ENCODE measurements around the gene CTNNA2. TPM values are rescaled to one million over a fixed set of nuclear protein-coding genes. Genes with fewer than 3 reads are reported as not detected.
"Not testable (repeated sequence)": the region's sequence is repeated elsewhere in the genome, so short reads cannot be mapped to it uniquely, and the experiment has no call there.

The CTNNA2 gene
- total RNA-seq, 1 donor from 2014 or later = 43.5 TPM

GRCh38 chr2:80193566-80193965 is 680.7 kb downstream of the CTNNA2 start:
- H4K20me1 ChIP-seq (ENCODE audit: low read depth) = no peaks in the 10 kb centered on the region
- H3K36me3 ChIP-seq = no peaks in the 10 kb centered on the region
- H3K27ac Mint-ChIP-seq = no peak overlapping the region
- no peaks in the 10 kb centered on the region for H3K4me1 ChIP-seq
- no peaks in the 10 kb centered on the region for H3K79me2 ChIP-seq (ENCODE audit: low read depth)
- H3K9ac ChIP-seq = no peak overlapping the region
- no peak overlapping the region for H3K27ac ChIP-seq
- no peaks in the 10 kb centered on the region for H3K9me3 ChIP-seq (ENCODE audit: low read depth)
- peaks cover 2% of the 10 kb centered on the region for H3K27me3 Mint-ChIP-seq (ENCODE audit: insufficient read depth, low read depth)
- no peak overlapping the region for H2AFZ ChIP-seq (replicated peaks)
- H3K4me3 ChIP-seq = no peak overlapping the region
- no peaks in the 10 kb centered on the region for H3K4me1 Mint-ChIP-seq
- no peaks in the 10 kb centered on the region for H3K36me3 Mint-ChIP-seq
- H3K27me3 ChIP-seq = no peaks in the 10 kb centered on the region
- no peaks in the 10 kb centered on the region for H3K9me3 Mint-ChIP-seq
- no peak overlapping the region for H3K4me3 Mint-ChIP-seq
- DNase-seq (ENCODE audit: low spot score) = no peak
- no peaks in the 10 kb centered on the region for H3F3A ChIP-seq (ENCODE audit: low read depth)
- TF ChIP-seq EZH2 (IDR thresholded peaks at IDR 0.05) = no peak
- TF ChIP-seq CTCF (IDR thresholded peaks at IDR 0.05) = no peak
- no peak for TF ChIP-seq EZH2phosphoT487 (IDR thresholded peaks at IDR 0.05)
- H3K4me2 ChIP-seq = no peak overlapping the region

- Histone ChIP-seq H3K9ac (no peak overlapping the region), H3K4me1 (no peaks in the 10 kb centered on the region), H3K79me2 (ENCODE audit: low read depth) (no peaks in the 10 kb centered on the region), H3F3A (ENCODE audit: low read depth) (no peaks in the 10 kb centered on the region), H4K20me1 (ENCODE audit: low read depth) (no peaks in the 10 kb centered on the region), H3K4me3 (no peak overlapping the region), H3K27me3 (no peaks in the 10 kb centered on the region), H3K27ac (no peak overlapping the region), H3K4me2 (no peak overlapping the region), H3K9me3 (ENCODE audit: low read depth) (no peaks in the 10 kb centered on the region), H3K36me3 (no peaks in the 10 kb centered on the region), H2AFZ (replicated peaks) (no peak overlapping the region)
- no peak for TF ChIP-seq EZH2 (IDR thresholded peaks at IDR 0.05)
- no peaks in the 10 kb centered on the region for H3K4me1 Mint-ChIP-seq
- H3K4me3 Mint-ChIP-seq = no peak overlapping the region
- no peaks in the 10 kb centered on the region for H3K9me3 Mint-ChIP-seq
- DNase-seq (ENCODE audit: low spot score) = no peak
- peaks cover 2% of the 10 kb centered on the region for H3K27me3 Mint-ChIP-seq (ENCODE audit: insufficient read depth, low read depth)
- H3K27ac Mint-ChIP-seq = no peak overlapping the region
- no peaks in the 10 kb centered on the region for H3K36me3 Mint-ChIP-seq
Observed at GRCh38 chr2:80195034-80195433, 682.2 kb downstream of the CTNNA2 start.

GRCh38 chr2:80198042-80198441 is 685.2 kb downstream of the CTNNA2 start:
- no peak overlapping the region for H3K9ac ChIP-seq
- Mint-ChIP-seq H3K9me3 (peaks cover 3% of the 10 kb centered on the region), H3K4me1 (no peaks in the 10 kb centered on the region), H3K4me3 (no peak overlapping the region), H3K36me3 (no peaks in the 10 kb centered on the region), H3K27ac (no peak overlapping the region), H3K27me3 (ENCODE audit: insufficient read depth, low read depth) (no peaks in the 10 kb centered on the region)
- no peaks in the 10 kb centered on the region for H3K4me1 ChIP-seq
- no peaks in the 10 kb centered on the region for H3K27me3 ChIP-seq
- no peaks in the 10 kb centered on the region for H3K9me3 ChIP-seq (ENCODE audit: low read depth)
- H2AFZ ChIP-seq (replicated peaks) = no peak overlapping the region
- no peaks in the 10 kb centered on the region for H3K36me3 ChIP-seq
- no peaks in the 10 kb centered on the region for H3K79me2 ChIP-seq (ENCODE audit: low read depth)
- no peak overlapping the region for H3K27ac ChIP-seq
- no peaks in the 10 kb centered on the region for H4K20me1 ChIP-seq (ENCODE audit: low read depth)
- H3F3A ChIP-seq (ENCODE audit: low read depth) = no peaks in the 10 kb centered on the region
- no peak overlapping the region for H3K4me3 ChIP-seq
- H3K4me2 ChIP-seq = no peak overlapping the region
- no peak for TF ChIP-seq EZH2phosphoT487 (IDR thresholded peaks at IDR 0.05)
- TF ChIP-seq EZH2 (IDR thresholded peaks at IDR 0.05) = no peak
- TF ChIP-seq CTCF (IDR thresholded peaks at IDR 0.05) = no peak
- no peak for DNase-seq (ENCODE audit: low spot score)

GRCh38 chr2:80199504-80199903 is 686.7 kb downstream of the CTNNA2 start:
- Histone ChIP-seq H3K27ac (no peak overlapping the region), H2AFZ (replicated peaks) (no peak overlapping the region), H3K27me3 (no peaks in the 10 kb centered on the region), H3K4me2 (no peak overlapping the region), H3K9ac (no peak overlapping the region), H3K4me1 (no peaks in the 10 kb centered on the region), H3K79me2 (ENCODE audit: low read depth) (no peaks in the 10 kb centered on the region), H4K20me1 (ENCODE audit: low read depth) (no peaks in the 10 kb centered on the region), H3K9me3 (ENCODE audit: low read depth) (no peaks in the 10 kb centered on the region), H3K36me3 (no peaks in the 10 kb centered on the region), H3K4me3 (no peak overlapping the region), H3F3A (ENCODE audit: low read depth) (no peaks in the 10 kb centered on the region)
- Mint-ChIP-seq H3K4me1 (no peaks in the 10 kb centered on the region), H3K9me3 (peaks cover 17% of the 10 kb centered on the region), H3K4me3 (no peak overlapping the region), H3K27ac (no peak overlapping the region), H3K36me3 (peaks cover 1% of the 10 kb centered on the region), H3K27me3 (ENCODE audit: insufficient read depth, low read depth) (no peaks in the 10 kb centered on the region)
- no peak for DNase-seq (ENCODE audit: low spot score)
- no peak for TF ChIP-seq CTCF (IDR thresholded peaks at IDR 0.05)
- TF ChIP-seq EZH2 (IDR thresholded peaks at IDR 0.05) = no peak
- no peak for TF ChIP-seq EZH2phosphoT487 (IDR thresholded peaks at IDR 0.05)

GRCh38 chr2:80203929-80204328 is 691.1 kb downstream of the CTNNA2 start:
- not testable (repeated sequence) for H3K27ac Mint-ChIP-seq; H3K36me3 ChIP-seq; H3K4me2 ChIP-seq; H3K27ac ChIP-seq; H3K9ac ChIP-seq; H3K79me2 ChIP-seq (ENCODE audit: low read depth); H3F3A ChIP-seq (ENCODE audit: low read depth); DNase-seq (ENCODE audit: low spot score); H3K27me3 Mint-ChIP-seq (ENCODE audit: insufficient read depth, low read depth); H2AFZ ChIP-seq (replicated peaks); H3K9me3 ChIP-seq (ENCODE audit: low read depth); H3K4me3 Mint-ChIP-seq; H4K20me1 ChIP-seq (ENCODE audit: low read depth); H3K4me3 ChIP-seq; H3K4me1 ChIP-seq; H3K4me1 Mint-ChIP-seq; H3K36me3 Mint-ChIP-seq; H3K27me3 ChIP-seq
- H3K9me3 Mint-ChIP-seq = peaks cover 20% of the 10 kb centered on the region

All from neural progenitor cell (in vitro differentiated cells).